Lower lobe of right lung (tissue), 2 donors: ENCODE results near the gene PPARA. TPM values are rescaled to one million over a fixed set of nuclear protein-coding genes. Genes with fewer than 3 reads are reported as not detected.

Source experiments
- ATAC-seq, 2 donors: fragments of 200-7000 bp; cut with Tn5 transposase; one replicate each; pipeline ENCODE4 v1.9.1; 2020 to 2022; ENCODE audit warnings: mild to moderate bottlenecking in 2 of 2, moderate library complexity in 2 of 2
- DNase-seq: peaks from one replicate; pipeline ENCODE4 v3.0.0-alpha.2; 2020
- H3K27ac ChIP-seq: fragments of 200-600 bp; one replicate; pipeline ENCODE4 v1.8.0; 2022
- H3K27me3 ChIP-seq: fragments of 200-600 bp; one replicate; pipeline ENCODE4 v1.8.0; 2022; ENCODE audit warnings: low read depth
- H3K36me3 ChIP-seq: fragments of 200-600 bp; one replicate; pipeline ENCODE4 v1.8.0; 2022; ENCODE audit warnings: mild to moderate bottlenecking
- H3K4me1 ChIP-seq: fragments of 200-600 bp; one replicate; pipeline ENCODE4 v1.8.0; 2022
- H3K4me3 ChIP-seq: fragments of 200-600 bp; one replicate; pipeline ENCODE4 v1.8.0; 2022; ENCODE audit warnings: mild to moderate bottlenecking
- H3K9me3 ChIP-seq: fragments of 200-600 bp; one replicate; pipeline ENCODE4 v1.8.0; 2022
- intact Hi-C: fragments of 100-400 bp; cut with DNase I; formaldehyde crosslinking; loops from one replicate; pipeline ENCODE4 v1.11.0; 2022
- total RNA-seq: library from RNA; stranded (reverse); fragmentation: NEBNext Ultra II Directional; extraction: Animal tissue kit (Norgen Biotek cat#: 25700); gene quantifications from one replicate; pipeline ENCODE4 v1.2.1, GENCODE V29; 2021
- TF ChIP-seq, protein P1 (sequence below): fragments of 200-600 bp; IDR thresholded peaks from one replicate; pipeline ENCODE4 v1.8.0; 2022; ENCODE audit warnings: antibody characterized with exemption, mild to moderate bottlenecking
- donor health status: DM: no; HTN: yes; CAD: no; lungs with severe emphysema.

The PPARA gene
- total RNA-seq, 1 donor from 2014 or later: 20.5 TPM

DNA sequence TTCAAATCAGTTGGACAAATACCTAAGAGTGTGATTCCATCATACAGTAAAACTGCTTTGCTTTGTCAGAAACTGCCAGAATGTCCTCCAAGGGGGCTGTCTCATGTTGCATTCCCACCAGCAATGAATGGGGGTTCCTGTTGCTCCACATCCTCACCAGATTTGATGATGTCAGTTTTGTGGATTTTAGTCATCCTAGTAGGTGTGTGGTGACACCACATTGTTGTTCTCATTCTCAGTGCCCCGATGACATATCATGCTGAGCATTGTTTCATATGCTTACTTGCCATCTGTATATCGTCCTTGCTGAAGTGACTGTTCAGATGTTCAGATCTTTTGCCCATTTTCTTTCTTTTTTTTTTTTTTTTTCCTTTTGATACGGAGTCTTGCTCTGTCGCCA is 62.7 kb downstream of the PPARA start:
- Histone ChIP-seq H3K36me3 (peaks cover 48% of the 10 kb centered on the region), H3K9me3 (peaks cover 10% of the 10 kb centered on the region), H3K4me1 (no peaks in the 10 kb centered on the region), H3K27me3 (no peaks in the 10 kb centered on the region), H3K27ac (no peak overlapping the region), H3K4me3 (no peak overlapping the region)
- ATAC-seq (no peak), DNase-seq (no peak)
- intact Hi-C loops: no loop called here
- TF ChIP-seq, protein P1, sequence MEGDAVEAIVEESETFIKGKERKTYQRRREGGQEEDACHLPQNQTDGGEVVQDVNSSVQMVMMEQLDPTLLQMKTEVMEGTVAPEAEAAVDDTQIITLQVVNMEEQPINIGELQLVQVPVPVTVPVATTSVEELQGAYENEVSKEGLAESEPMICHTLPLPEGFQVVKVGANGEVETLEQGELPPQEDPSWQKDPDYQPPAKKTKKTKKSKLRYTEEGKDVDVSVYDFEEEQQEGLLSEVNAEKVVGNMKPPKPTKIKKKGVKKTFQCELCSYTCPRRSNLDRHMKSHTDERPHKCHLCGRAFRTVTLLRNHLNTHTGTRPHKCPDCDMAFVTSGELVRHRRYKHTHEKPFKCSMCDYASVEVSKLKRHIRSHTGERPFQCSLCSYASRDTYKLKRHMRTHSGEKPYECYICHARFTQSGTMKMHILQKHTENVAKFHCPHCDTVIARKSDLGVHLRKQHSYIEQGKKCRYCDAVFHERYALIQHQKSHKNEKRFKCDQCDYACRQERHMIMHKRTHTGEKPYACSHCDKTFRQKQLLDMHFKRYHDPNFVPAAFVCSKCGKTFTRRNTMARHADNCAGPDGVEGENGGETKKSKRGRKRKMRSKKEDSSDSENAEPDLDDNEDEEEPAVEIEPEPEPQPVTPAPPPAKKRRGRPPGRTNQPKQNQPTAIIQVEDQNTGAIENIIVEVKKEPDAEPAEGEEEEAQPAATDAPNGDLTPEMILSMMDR: no peak

DNA sequence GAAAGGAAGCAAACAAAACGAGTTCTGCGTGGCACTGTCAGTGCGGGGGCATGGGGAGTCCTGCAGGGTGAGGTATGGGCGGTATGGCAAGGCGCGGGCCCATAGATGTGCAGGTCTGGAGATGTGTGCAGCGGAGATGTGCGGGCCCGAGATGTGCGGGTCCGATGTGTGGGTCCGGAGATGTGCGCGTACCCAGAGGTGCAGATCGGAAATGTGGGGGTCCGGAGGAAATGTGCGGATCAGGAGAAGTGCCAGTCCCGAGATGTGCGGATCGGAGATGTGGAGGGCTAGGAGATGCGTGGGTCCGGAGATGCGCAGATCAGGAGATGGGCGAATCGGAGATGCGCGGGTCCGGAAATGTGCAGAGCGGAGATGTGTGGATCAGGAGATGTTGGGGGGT is 63.8 kb downstream of the PPARA start:
- H3K27ac ChIP-seq: no peak overlapping the region
- ATAC-seq (no peak), DNase-seq (no peak)
- intact Hi-C loops: no loop called here
- H3K4me1 ChIP-seq: no peaks in the 10 kb centered on the region
- H3K36me3 ChIP-seq: peaks cover 59% of the 10 kb centered on the region
- H3K4me3 ChIP-seq: no peak overlapping the region
- peaks cover 7% of the 10 kb centered on the region for H3K9me3 ChIP-seq
- TF ChIP-seq, protein P1: no peak
- H3K27me3 ChIP-seq: no peaks in the 10 kb centered on the region

GRCh38 chr22:46214616-46215015 is 64.3 kb downstream of the PPARA start:
- Histone ChIP-seq H3K4me1 (no peaks in the 10 kb centered on the region), H3K27me3 (no peaks in the 10 kb centered on the region), H3K27ac (no peak overlapping the region), H3K9me3 (peaks cover 3% of the 10 kb centered on the region), H3K4me3 (no peak overlapping the region), H3K36me3 (peaks cover 63% of the 10 kb centered on the region)
- TF ChIP-seq, protein P1: no peak
- intact Hi-C loops: no loop called here
- peak in 1 of 2 donors; percentile 32 for ATAC-seq
- no peak for DNase-seq

- DNase-seq (no peak), ATAC-seq (no peak)
- H3K27ac ChIP-seq: no peak overlapping the region
- intact Hi-C loops: no loop called here
- no peaks in the 10 kb centered on the region for H3K27me3 ChIP-seq
- TF ChIP-seq, protein P1: no peak
- no peak overlapping the region for H3K4me3 ChIP-seq
- H3K9me3 ChIP-seq: no peaks in the 10 kb centered on the region
- no peaks in the 10 kb centered on the region for H3K4me1 ChIP-seq
- peaks cover 77% of the 10 kb centered on the region for H3K36me3 ChIP-seq
These were observed 69.3 kb downstream of the PPARA start for GRCh38 chr22:46219636-46220035.

DNA sequence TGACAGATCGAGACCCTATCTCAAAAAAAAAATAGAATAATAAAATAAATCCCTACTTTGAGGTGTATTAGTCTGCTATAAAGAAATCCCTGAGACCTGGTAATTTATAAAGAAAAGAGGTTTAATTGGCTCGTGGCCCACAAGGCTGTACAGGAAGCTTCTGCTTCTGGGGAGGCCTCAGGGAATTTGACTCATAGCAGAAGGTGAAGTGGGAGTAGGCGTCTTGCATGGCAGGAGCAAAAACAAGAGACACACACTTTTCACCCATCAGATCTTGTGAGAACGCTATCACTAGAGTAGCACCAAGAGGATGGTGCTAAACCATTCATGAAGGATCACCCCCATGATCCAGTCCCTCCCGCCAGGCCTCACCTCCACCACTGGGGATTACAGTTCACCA is 70.6 kb downstream of the PPARA start:
- Histone ChIP-seq H3K27ac (no peak overlapping the region), H3K4me3 (no peak overlapping the region), H3K36me3 (peaks cover 67% of the 10 kb centered on the region), H3K27me3 (no peaks in the 10 kb centered on the region), H3K9me3 (no peaks in the 10 kb centered on the region), H3K4me1 (no peaks in the 10 kb centered on the region)
- ATAC-seq: no peak
- intact Hi-C loops: no loop called here
- DNase-seq: no peak
- TF ChIP-seq, protein P1: no peak
